ENCODE data around the gene PSMA1.

- TF ChIP-seq CTCF (conservative IDR thresholded peaks at IDR 0.05; ENCODE audit: low read depth, low read length) = no peak
- no peak for TF ChIP-seq EZH2 (IDR thresholded peaks at IDR 0.05; ENCODE audit: low read length, unreplicated experiment)
- TF ChIP-seq EZH2phosphoT487 (IDR thresholded peaks at IDR 0.05; ENCODE audit: borderline replicate concordance, low read length) = no peak
Measured at GRCh38 chr11:14547440-14547839, 27.3 kb upstream of the PSMA1 start.

Measured in PC-3 (cell line).